CD4-positive, alpha-beta T cell treated with Interleukin-17A for 1 hour (primary cell): ENCODE results near the gene NUP214.
"Not testable (repeated sequence)": the region's sequence is repeated elsewhere in the genome, so short reads cannot be mapped to it uniquely, and the experiment has no call there.

Experiments
- DNase-seq: peaks from one replicate; pipeline ENCODE4 v3.0.0-alpha.2; 2020

Gene NUP214

DNA sequence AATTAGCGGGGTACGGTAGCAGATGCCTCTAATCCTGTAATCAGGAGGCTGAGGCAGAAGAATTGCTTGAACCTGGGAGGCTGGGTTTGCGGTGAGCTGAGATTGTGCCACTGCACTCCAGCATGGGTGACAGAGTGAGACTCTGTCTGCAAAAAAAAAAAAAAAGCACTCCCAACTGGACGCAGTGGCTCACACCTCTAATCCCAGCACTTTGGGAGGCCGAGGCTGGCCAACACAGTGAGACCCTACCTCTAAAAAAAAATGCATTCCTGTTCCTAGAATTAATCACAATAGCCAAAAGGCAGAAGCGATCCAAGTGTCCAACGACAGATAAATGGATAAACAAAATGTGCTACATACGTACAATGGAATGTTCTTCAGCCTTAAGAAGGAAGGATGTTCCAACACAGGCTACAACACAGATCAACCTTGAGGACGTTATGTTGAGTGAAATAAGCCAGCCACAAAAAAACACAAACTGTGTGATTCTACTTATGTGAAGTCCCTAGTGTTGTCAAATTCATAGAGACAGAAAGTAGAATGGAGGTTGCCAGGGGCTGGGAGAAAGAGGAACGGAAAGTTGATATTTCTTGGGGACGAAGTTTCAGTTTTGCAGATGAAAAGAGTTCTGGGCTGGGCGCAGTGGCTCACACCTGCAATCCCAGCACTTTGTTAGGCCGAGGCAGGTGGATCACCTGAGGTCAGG, 137.1 kb downstream of the NUP214 start:
- DNase-seq, result no peak

DNA sequence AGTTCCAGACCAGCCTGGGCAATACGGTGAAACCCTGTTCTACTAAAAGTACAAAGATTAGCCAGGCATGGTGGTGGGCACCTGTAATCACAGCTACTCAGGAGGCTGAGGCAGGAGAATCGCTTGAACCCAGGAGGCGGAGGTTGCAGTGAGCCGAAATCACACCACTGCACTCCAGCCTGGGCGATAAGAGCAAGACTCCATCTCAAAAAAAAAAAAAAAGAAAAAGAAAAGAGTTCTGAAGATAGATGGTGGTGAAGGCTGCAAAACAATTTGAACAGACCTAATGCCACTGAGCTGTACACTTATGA, 137.6 kb downstream of the NUP214 start:
- DNase-seq, result not testable (repeated sequence)

DNA sequence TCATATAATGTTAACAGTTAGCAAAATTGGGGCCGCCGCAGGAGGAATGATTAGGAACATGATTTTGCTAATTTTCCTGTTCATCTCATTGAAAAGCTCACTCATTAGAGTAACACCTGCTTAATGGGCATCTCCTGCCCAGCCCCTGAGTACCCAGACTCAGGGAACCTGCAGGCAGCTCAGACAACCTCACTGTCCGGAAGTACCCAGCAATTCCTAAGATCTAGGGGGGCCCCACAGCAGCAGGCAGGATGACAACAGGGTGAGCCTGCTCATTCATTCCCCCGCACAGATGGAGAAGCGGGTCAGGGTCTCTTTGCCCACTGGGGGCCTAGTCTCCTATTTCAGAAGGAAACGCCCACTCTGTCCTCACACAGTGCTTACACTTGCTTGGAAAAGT, 138.3 kb downstream of the NUP214 start:
- DNase-seq, result no peak

DNA sequence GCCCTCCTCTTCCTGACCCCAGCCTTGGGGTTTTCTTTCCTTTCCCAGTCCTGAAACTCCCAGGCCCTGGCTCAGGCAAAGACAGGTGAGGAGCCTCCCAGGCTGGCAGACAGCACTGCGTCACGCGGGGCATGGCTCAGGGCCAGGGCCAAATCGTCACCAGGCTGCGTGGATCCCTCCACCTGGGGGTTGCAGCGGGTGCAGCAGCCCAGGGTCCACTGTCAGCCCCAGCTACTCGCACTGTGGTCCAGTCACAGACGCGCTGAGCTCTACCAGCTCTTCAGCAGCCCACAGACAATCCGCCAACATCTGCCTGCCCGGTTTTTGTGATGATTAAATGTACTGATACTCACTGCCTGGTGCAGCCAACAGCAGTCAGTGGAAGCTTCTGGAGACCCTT, 138.8 kb downstream of the NUP214 start:
- peak; percentile 45 for DNase-seq

DNA sequence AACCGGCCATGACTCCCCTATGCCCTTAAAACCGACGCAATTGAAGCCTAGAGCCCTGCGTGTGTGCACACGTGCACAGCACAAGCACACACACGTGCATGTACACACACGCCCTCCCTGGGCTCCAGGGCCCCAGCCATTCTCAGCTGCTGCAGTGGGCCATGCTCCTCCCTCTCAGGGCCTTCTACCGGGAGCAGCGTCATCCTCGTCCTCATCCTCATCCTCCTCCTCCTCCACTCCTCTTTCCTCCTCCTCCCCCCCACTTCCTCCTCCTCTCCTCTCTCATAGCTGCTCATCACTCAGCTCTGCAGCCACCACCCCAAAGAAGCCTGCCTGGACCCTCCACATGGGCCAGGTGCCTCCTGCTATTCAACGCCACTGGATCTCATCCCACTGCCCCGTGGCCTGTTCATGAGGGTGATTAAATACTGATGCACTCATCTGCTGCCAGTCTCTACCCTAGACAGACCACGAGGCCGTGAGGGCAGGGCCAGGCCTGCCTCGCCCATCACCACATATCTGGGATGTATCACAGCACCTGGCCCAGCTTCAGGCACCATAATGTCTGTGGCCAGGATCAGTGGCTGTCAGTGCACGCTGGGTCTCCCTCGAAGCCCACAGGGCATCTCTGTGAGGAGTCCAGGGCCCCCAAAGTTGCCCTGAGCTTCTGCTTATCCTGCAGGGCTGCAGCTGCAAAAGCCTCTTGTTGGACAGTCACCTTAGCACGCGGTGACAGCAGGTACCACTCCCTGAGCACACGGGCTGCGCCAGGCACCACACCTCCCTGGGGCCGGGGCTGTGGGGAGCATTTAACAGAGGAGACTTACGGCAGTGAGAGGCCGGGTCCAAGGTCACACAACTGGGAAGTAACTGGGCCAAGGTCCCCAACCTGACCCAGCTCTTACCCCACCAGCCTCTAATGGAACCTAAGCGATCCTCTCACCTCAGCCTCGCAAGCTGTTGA, 141.2 kb downstream of the NUP214 start:
- DNase-seq, result peak; percentile 47

DNA sequence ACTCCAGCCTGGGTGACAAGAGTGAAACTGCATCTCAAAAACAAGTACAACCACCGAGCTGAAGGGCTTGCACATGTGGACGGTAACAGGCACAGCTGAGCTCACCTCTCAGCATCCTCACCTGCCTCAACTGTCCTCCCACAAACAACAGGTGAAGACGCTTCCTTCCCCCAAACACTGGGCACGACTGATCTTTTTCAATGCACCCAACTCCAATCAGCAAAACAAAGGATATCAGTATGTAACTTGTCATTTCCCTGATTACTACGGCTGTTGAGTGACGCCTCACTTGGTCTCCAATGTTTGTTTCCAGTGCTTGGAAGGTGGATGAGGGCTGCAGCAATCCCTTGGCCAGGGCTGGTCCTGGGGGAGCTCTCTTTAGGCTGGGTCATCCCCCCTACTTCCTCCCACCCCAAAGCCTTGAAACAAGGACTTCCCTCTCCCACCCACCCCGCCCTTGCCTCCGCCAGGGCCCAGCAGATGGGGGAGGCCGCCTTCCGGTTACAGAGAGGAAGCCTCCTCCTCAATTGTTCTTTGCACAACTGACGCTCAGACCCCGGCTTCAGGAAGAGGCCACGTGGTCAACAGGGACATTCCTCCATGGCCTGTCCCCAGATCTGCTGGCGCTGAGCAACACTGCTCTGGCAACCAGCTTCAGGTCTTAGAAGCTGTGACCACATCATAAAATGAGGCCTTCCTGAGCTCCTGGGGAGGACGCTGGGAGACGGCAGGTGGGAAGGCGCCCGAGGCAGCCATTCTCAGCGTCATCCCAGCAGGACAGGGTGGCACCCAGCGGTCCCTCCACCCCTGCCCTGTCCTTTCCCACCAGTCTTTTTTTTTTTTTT, 145.0 kb downstream of the NUP214 start:
- peak; percentile 65 for DNase-seq

DNA sequence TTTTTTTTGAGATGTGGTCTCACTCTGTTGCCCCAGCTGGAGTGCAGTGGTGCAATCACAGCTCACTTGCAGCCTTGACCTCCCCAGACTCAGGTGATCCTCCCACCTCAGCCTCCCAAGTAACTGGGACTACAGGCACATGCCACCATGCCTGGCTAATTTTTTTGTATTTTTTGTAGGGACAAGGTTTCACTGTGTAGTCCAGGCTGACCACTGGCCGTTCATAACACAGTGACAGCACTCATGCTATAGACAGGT, 145.6 kb downstream of the NUP214 start:
- not testable (repeated sequence) for DNase-seq

DNA sequence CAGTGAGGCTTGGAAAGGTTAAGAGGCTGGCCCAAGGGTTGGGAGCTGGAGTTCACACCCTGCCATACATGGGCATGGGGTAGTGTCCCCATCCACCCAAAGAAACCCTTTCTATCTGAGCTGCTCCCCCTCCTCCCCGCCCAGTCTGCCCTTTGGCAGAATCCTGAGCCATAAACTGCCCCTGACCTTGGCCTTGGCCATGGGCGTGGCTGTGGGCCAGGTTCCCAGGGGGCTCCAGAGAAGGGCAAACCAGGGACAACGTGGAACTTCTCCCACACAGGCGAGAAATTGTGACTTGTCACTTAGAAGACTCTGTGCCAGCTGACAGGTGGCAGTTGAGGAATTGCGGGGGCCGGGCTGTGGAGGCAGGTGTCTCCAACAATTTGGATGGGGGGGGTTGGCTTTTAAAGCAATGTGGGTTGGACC, 146.1 kb downstream of the NUP214 start:
- no peak for DNase-seq

DNA sequence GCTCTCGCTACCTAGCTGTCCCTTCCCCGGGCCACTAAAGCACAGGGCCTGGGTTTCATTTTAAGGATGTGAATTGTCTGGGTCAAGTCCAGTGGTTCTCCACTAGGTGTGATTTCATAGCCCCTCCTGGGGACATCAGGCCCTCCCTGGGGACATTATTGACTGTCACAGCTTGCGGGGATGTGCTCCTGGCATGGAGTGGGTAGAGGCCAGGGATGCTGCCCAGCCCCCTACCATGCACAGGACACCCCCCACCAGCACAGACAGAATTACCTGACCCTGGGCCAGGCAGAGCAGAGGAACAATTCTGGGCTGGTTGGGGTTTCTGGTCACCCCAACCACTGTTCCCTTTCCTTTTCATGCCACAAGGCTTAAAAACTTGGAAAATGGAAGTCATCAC, 146.8 kb downstream of the NUP214 start:
- DNase-seq, result no peak

DNA sequence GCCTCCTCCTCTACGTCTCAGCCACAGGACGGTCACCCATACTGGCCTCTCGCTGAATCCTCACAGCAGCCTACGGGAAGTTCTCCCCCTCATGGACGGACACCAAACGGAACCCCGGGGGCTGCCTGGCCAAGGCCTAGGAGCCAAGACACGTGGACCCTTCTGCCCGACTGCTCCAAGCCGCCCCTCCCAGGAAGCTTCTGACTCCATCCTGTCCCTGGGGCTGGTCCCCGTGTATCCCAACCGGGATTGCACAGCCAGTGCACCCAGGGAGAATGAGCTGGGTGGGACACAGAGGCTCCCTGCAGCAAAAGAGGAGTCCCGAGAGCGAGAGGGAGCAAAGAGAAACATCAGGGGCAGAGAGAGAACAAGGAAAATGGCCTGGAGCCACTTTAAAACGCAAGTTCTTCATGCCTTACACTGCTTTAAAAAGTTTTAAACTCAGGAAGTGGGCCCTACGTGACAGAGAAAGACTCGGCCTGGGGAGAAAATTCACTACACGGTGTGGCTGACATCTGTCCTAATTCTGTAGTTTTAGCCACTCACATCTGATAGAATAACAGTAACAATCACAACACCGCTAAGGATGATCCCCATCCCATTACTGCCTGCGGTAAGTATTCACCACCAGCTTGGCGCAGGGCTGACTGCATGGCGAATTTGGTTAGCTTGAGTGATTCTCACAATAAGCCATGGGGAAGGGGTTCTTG, 147.9 kb downstream of the NUP214 start:
- peak; percentile 21 for DNase-seq

DNA sequence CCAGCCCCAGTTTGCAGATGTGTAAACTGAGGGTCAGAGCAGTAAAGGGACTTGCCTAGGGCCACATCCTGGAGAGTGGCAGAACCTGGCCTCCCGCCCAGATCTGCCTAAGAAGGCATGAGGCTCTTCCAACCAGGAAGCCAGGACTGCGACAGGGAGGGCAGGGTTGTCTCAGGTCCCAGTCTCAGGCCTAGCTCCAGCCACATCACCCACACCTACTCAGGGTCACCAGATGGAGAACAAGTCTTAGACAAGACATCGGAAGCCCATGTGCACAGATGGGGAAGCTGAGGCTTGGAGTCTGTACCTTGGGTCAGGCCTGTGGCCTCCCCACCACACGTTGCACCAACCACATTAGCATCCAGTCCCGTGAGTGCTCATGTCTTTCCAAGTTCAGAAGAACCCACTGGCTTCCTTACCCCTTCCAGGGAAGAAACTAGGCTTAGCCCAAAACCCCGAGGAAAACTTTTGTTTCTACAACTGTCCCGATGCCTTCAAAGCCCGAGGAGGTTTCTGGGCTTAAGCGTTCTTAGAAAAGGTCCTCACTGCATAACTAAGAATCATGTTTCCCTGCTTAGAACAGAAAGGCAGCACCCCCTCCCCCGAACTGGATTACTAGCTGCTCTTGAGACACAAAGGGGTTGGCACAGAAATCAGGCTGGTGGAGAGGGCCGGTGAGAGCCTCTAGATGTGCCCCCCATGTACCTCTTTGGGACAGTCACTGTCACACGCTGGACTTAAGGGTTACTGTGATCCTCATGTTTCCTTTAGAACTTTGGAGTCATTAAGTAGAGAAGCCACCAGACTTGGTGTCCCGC, 148.7 kb downstream of the NUP214 start:
- peak; percentile 19 for DNase-seq

DNA sequence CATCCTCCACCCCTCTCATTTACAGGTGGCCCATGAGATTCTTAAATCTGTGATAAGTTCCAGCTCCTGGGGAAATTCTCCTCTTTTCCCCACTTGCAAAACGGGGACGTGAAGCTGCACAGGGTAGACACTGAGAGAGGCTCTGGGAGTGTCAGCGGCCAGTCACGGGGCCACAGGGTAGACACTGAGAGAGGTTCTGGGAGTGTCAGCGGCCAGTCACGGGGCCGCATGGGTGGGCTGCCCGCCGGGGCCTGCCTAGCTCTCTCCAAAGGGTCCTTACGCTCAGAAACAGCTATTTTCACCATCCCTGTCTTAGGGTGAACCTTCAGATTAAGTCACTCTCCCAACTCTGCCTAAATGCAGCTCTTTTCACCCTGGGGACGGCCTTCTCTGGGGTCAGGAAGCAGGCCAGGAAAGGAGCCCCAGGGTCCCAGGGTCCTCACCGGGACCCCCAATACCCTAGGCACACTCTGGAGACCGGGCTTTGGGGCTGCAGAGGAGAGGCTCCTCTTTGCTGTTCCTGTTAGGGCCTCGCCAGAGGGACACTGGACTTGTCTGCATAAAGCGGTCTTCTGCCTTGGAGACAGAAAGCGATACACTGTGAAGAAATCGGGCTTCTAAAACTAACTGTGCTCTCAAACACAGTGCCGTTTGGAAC, 149.4 kb downstream of the NUP214 start:
- no peak for DNase-seq

DNA sequence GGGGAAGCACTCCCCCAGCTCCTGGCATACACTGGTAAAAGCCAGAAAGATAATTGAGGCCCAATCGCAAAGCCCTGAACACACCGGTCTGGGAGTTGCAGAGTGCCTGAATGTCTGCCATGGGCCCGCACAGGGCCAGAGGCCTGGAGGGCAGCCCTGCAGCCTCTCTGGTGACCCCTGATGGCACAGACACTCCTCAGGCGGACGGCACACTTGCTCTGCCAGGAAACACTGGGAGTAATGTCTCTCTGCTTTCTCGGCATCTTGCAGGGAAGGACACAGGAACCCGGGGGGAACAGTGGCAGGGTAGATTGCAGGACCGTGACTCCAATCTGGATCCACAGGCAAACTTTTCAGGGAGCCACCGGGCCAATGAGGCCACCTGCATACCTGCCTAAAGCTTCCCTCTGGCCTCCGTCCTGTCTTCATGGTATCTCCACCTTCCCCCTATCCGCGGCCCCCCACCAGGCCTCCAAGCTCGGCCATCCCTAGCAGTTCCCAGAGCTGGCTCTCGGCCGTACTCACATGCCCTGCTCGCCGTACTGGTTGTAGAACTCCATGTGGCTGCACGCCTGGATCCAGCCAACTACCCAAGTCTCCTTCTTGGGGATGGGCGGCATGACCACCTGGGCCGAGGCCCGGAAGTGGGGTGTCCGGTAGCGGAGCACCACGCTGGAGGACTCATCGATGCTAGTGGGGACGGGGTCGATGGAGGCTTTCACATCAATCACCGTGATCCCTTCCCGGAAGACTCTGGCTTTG, 150.1 kb downstream of the NUP214 start:
- DNase-seq, result peak; percentile 30

DNA sequence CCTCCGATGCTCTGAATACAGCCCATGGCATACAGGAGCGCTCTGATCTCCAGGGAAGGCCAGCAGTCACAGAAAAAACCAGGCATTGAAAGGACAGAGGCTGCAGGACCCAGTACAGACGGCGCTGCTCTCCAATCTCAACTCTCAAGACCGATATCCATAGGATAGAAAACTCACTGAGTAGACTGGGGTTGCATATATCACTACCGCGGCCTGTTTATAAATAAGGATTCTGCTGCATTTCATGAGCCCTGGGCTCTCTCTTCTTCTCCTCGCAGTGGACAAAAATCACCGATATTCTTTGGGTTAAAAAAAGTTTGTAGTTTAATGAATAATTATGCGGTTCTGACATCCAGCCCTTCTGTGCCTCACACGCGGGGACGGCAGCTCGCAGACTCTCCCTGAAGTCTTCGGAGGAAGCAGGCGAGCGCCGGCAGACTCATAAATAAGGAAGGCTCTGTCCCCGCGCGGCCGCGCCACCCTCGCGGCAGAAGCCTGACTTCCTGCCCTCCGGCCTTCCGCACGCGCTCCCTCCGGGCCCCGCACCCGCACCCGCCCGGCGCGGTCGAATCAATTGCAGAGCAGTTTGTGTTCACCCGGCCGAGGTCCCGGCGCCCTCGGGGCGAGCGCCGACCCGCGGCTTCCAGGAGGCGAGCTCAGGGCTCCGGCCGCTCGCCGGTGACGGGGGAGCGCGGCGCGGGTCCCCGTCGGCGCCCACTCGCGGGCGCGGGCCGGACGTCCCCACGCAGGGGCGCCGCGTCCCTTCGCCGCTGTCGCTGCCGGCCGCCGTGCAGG, 150.9 kb downstream of the NUP214 start, which contains the start of gene FAM78A:
Gene FAM78A, minus strand, starts transcription at position 417 of the 795 bp plus-strand sequence. Its CDS starts 331 bp downstream, at position 86.
- peak; percentile 46 for DNase-seq

DNA sequence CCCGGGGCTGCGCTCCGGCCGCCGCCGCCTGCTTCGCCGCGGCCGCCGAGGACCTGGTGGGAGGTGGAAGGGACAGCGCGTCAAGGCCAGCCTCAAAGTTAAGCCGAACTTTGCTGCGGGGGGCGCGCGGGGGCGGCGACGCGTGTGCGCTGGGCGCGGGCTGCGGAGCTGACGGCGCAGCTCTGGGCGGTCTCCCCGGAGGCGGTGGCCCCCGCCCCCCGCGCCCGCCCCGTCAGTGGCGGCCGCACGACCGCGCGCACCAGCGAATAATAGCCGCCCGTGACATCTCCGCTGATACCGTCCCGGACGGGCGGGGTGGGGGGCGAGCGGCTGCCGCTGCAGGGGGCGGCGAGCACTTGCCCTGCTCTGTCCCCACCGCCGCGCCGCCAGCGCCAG, 151.5 kb downstream of the NUP214 start:
- peak; percentile 49 for DNase-seq

DNA sequence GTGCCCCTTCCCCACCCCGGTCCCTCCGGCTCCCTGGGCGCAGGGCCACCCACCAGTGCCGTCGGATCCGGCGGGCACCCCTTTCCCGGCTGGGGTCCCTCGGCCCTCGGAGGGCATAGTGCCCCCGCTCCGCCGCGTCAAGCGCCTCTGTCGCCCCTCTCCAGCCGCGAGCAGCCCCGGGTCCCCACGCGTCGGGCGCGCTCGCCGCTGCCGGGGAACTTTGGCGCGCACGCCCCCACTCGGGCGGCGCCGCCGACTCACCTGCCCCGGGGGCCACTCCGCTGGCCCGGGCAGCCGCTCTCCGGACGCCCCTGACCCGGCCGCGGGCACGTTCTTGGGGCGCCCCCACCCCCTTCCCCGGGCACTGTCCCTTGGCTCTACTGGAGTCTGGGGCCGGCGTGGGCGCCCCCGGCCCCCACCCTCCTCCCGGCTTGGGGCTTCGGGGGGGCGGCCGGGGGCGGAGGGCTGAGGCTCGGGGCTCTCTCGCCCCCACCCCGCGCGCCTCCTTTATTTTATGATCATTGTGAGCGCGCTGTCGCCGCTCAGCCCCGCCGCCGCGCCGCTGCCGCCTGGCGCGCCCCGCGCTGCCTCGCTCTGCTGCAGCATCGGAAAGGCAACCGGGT, 152.0 kb downstream of the NUP214 start:
- no peak for DNase-seq

DNA sequence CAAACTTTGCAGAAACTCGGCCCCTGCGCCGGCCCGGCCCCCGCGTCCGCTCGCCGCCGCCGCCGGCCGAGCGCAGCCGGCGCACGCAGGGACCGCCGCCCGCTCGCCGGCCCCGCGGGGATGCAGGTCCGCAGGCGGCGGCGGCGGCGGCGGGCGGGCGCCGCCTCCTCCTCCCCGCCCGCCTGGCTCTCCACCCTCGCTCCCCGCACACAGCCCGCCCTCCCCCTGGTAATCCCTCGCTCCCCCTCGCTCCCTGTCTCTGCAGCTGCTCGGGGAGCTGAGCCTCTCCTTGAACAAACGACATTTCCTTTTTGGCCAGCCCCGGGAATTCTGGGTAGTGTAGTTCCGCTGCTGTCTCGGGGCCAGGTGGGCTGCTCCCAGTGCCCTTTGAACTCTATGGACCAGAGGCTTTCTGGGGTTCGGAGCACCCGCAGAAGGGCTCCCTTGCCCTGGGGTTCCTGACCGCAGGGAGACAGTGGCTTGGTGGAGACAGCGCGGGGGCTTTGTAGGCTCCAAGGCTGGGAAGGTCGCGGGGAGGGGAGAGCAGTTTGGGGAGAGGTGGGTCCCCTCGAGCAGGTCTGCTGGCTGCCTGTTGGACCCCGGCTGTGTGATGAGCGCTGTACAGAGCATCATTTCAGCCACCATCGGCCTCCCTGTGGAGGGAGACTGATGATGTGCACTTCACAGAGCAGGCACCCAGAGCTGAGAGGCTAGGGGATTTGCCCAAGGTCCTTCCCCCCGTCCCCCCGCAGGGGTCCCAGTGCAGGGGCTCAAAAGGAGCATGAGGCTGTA, 152.7 kb downstream of the NUP214 start:
- DNase-seq, result peak; percentile 83

DNA sequence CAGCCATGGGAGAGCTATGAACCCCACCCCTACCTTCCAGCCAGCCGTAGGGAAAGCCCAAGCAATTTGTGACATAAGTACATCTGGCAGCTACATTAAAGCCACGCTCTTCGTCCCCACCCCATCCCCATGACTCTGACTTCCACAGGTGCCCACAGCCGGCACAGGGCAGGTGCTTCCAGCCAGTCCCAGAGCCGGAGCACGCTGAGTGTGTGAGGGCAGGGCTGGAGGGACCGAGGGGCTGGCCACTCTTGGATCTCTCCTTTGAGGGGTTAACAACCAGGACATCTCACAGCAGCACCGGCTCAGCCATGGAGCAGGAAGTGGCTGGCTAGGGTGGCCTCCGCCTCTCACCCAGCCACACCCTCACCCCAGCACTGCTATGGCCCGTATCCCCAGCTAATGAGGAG, 153.3 kb downstream of the NUP214 start:
- peak; percentile 50 for DNase-seq
